Dermis microvascular lymphatic vessel endothelial cell (primary cell): ENCODE data around the gene MAD1L1. TPM values are rescaled to one million over a fixed set of nuclear protein-coding genes. Genes with fewer than 3 reads are reported as not detected.

ENCODE experiments used
- DNase-seq, 2 donors: peaks; one replicate each; pipeline versions ENCODE4 v3.0.0 to v3.0.0-alpha.2; 2010; ENCODE audit warnings: low read depth in 2 of 2
- total RNA-seq: library from RNA; depleted of rRNA; stranded (reverse); fragments of >200 nt; gene quantifications from 2 replicates; pipeline ENCODE4 v1.2.1, GENCODE V29; 2014

Gene MAD1L1
- total RNA-seq, 1 donor from 2014 or later = 41.1 TPM

- DNase-seq = no peak
These were observed 74.2 kb downstream of the MAD1L1 start for GRCh38 chr7:2158331-2159175.

- peak in 1 of 2 donors; percentile 32 for DNase-seq
These were observed 75.1 kb downstream of the MAD1L1 start for GRCh38 chr7:2157473-2158279.

GRCh38 chr7:2156756-2157472 is 75.8 kb downstream of the MAD1L1 start:
- no peak for DNase-seq

- no peak for DNase-seq
These were observed 77.9 kb downstream of the MAD1L1 start for GRCh38 chr7:2154831-2155230.

- DNase-seq = no peak
These were observed 78.6 kb downstream of the MAD1L1 start for GRCh38 chr7:2154121-2154520.

GRCh38 chr7:2152646-2153045 is 80.1 kb downstream of the MAD1L1 start:
- no peak for DNase-seq

GRCh38 chr7:2151801-2152612 is 80.7 kb downstream of the MAD1L1 start:
- no peak for DNase-seq

GRCh38 chr7:2151237-2151636 is 81.5 kb downstream of the MAD1L1 start:
- no peak for DNase-seq

GRCh38 chr7:2150445-2150815 is 82.3 kb downstream of the MAD1L1 start:
- DNase-seq = no peak

- DNase-seq = no peak
These were observed 82.9 kb downstream of the MAD1L1 start for GRCh38 chr7:2149672-2150444.

- DNase-seq = no peak
These were observed 83.9 kb downstream of the MAD1L1 start for GRCh38 chr7:2148814-2149213.

- DNase-seq = no peak
These were observed 84.6 kb downstream of the MAD1L1 start for GRCh38 chr7:2148189-2148588.

GRCh38 chr7:2146676-2147472 is 85.9 kb downstream of the MAD1L1 start:
- no peak for DNase-seq

- no peak for DNase-seq
These were observed 86.7 kb downstream of the MAD1L1 start for GRCh38 chr7:2145835-2146580.

- no peak for DNase-seq
These were observed 87.8 kb downstream of the MAD1L1 start for GRCh38 chr7:2144926-2145325.

GRCh38 chr7:2143981-2144595 is 88.7 kb downstream of the MAD1L1 start:
- no peak for DNase-seq

GRCh38 chr7:2143450-2143849 is 89.3 kb downstream of the MAD1L1 start:
- DNase-seq = no peak

- no peak for DNase-seq
These were observed 90.4 kb downstream of the MAD1L1 start for GRCh38 chr7:2142386-2142785.
